Measurements from ENCODE around the gene CCDC81.
"Not testable (repeated sequence)": the region's sequence is repeated elsewhere in the genome, so short reads cannot be mapped to it uniquely, and the experiment has no call there.

Gene CCDC81

GRCh38 chr11:86374586-86374985 is at the start of gene CCDC81:
Gene CCDC81, plus strand, starts transcription at chr11:86374887. Its CDS starts 277 bp downstream, at chr11:86375164.
- no peak for DNase-seq (ENCODE audit: low read depth)

GRCh38 chr11:86335131-86335767 is 39.4 kb upstream of the CCDC81 start:
- no peak for DNase-seq (ENCODE audit: low read depth)

- no peak for DNase-seq (ENCODE audit: low read depth)
Observed at GRCh38 chr11:86337227-86337626, 37.5 kb upstream of the CCDC81 start.

GRCh38 chr11:86341382-86341781 is 33.3 kb upstream of the CCDC81 start:
- DNase-seq (ENCODE audit: low read depth), result no peak

- DNase-seq (ENCODE audit: low read depth), result no peak
Observed at GRCh38 chr11:86346513-86346912, 28.2 kb upstream of the CCDC81 start.

- no peak for DNase-seq (ENCODE audit: low read depth)
Observed at GRCh38 chr11:86355256-86355655, 19.4 kb upstream of the CCDC81 start.

- DNase-seq (ENCODE audit: low read depth), result not testable (repeated sequence)
Observed at GRCh38 chr11:86357412-86357811, 17.3 kb upstream of the CCDC81 start.

- no peak for DNase-seq (ENCODE audit: low read depth)
Observed at GRCh38 chr11:86358720-86359119, 16.0 kb upstream of the CCDC81 start.

GRCh38 chr11:86360775-86361395 is 13.8 kb upstream of the CCDC81 start:
- no peak for DNase-seq (ENCODE audit: low read depth)

GRCh38 chr11:86363424-86363823 is 11.3 kb upstream of the CCDC81 start:
- DNase-seq (ENCODE audit: low read depth), result no peak

- no peak for DNase-seq (ENCODE audit: low read depth)
Observed at GRCh38 chr11:86365546-86365945, 9.1 kb upstream of the CCDC81 start.

- DNase-seq (ENCODE audit: low read depth), result no peak
Observed at GRCh38 chr11:86369668-86370067, 5.0 kb upstream of the CCDC81 start.

- no peak for DNase-seq (ENCODE audit: low read depth)
Observed at GRCh38 chr11:86370171-86370570, 4.5 kb upstream of the CCDC81 start.

GRCh38 chr11:86370922-86371594 is 3.6 kb upstream of the CCDC81 start:
- DNase-seq (ENCODE audit: low read depth), result no peak

- DNase-seq (ENCODE audit: low read depth), result no peak
Observed at GRCh38 chr11:86372041-86372440, 2.6 kb upstream of the CCDC81 start.

- DNase-seq (ENCODE audit: low read depth), result no peak
Observed at GRCh38 chr11:86372586-86372985, 2.1 kb upstream of the CCDC81 start.

- no peak for DNase-seq (ENCODE audit: low read depth)
Observed at GRCh38 chr11:86374069-86374468, 618 bp upstream of the CCDC81 start.

GRCh38 chr11:86377972-86378371 is 3.3 kb downstream of the CCDC81 start:
- no peak for DNase-seq (ENCODE audit: low read depth)

GRCh38 chr11:86380295-86381059 is 5.8 kb downstream of the CCDC81 start:
- no peak for DNase-seq (ENCODE audit: low read depth)

GRCh38 chr11:86383041-86383955 is 8.6 kb downstream of the CCDC81 start:
- no peak for DNase-seq (ENCODE audit: low read depth)

- DNase-seq (ENCODE audit: low read depth), result no peak
Observed at GRCh38 chr11:86386283-86386682, 11.6 kb downstream of the CCDC81 start.

GRCh38 chr11:86386746-86387145 is 12.1 kb downstream of the CCDC81 start:
- DNase-seq (ENCODE audit: low read depth), result no peak

Measured in stimulated activated CD8-positive, alpha-beta memory T cell treated with anti-CD3 and anti-CD28 coated beads, Interleukin-15, amount 100 ng/mL, for 1 hour (primary cell).